ENCODE results near the gene ABHD17B. TPM values are rescaled to one million over a fixed set of nuclear protein-coding genes. Genes with fewer than 3 reads are reported as not detected.

Gene ABHD17B
- total and polyA plus RNA-seq, 2 donors: 23.3 to 53.1 TPM

GRCh38 chr9:71890042-71890679, 20.8 kb downstream of the ABHD17B start:
- peaks cover 0 to 4% of the 10 kb centered on the region in 2 donors for H3K36me3 ChIP-seq (ENCODE audit: control insufficient read depth in 2 of 2, insufficient read depth in 2 of 2, low read length in 1 of 2)
- no peaks in the 10 kb centered on the region for H3K27me3 ChIP-seq (ENCODE audit: control insufficient read depth in 2 of 2, insufficient read depth in 1 of 2, low read length in 1 of 2)
- H3K9me3 ChIP-seq (ENCODE audit: control insufficient read depth in 2 of 2, insufficient read depth in 1 of 2, low read length in 1 of 2): peaks cover 0 to 3% of the 10 kb centered on the region in 2 donors
- H3K27ac ChIP-seq (ENCODE audit: low read depth in 1 of 2, low read length in 1 of 2): no peak overlapping the region
- no peak for DNase-seq (ENCODE audit: low read depth in 6 of 9, low spot score in 9 of 9)
- 95% methylated on average over 3 of the region's 3 CpGs for WGBS
- H3K4me1 ChIP-seq (ENCODE audit: control insufficient read depth in 2 of 2, insufficient read depth in 2 of 2, low read length in 2 of 2): peaks cover 20 to 23% of the 10 kb centered on the region in 2 donors
- no peak overlapping the region for H3K4me3 ChIP-seq (ENCODE audit: low read length in 2 of 2)

GRCh38 chr9:71887362-71887761, 23.6 kb downstream of the ABHD17B start:
- 59% methylated on average over 1 of the region's 1 CpG for WGBS
- Histone ChIP-seq H3K4me1 (ENCODE audit: control insufficient read depth in 2 of 2, insufficient read depth in 2 of 2, low read length in 2 of 2) (peaks cover 4 to 13% of the 10 kb centered on the region in 2 donors), H3K27me3 (ENCODE audit: control insufficient read depth in 2 of 2, insufficient read depth in 1 of 2, low read length in 1 of 2) (no peaks in the 10 kb centered on the region)

GRCh38 chr9:71886541-71886940, 24.5 kb downstream of the ABHD17B start:
- DNase-seq (ENCODE audit: low read depth in 6 of 9, low spot score in 9 of 9): peak in 4 of 9 donors; percentile 63 to 83 (median 64)
- Histone ChIP-seq H3K27me3 (ENCODE audit: control insufficient read depth in 2 of 2, insufficient read depth in 1 of 2, low read length in 1 of 2) (no peaks in the 10 kb centered on the region), H3K27ac (ENCODE audit: low read depth in 1 of 2, low read length in 1 of 2) (peak overlapping the region; percentile 77 to 81), H3K9me3 (ENCODE audit: control insufficient read depth in 2 of 2, insufficient read depth in 1 of 2, low read length in 1 of 2) (peaks cover 0 to 9% of the 10 kb centered on the region in 2 donors), H3K4me1 (ENCODE audit: control insufficient read depth in 2 of 2, insufficient read depth in 2 of 2, low read length in 2 of 2) (peaks cover 4 to 10% of the 10 kb centered on the region in 2 donors), H3K36me3 (ENCODE audit: control insufficient read depth in 2 of 2, insufficient read depth in 2 of 2, low read length in 1 of 2) (peaks cover 0 to 6% of the 10 kb centered on the region in 2 donors), H3K4me3 (ENCODE audit: low read length in 2 of 2) (no peak overlapping the region)
- 57% methylated on average over 10 of the region's 10 CpGs for WGBS

More at GRCh38 chr9:71887362-71887761, 23.6 kb downstream of the ABHD17B start:
- H3K4me3 ChIP-seq (ENCODE audit: low read length in 2 of 2): no peak overlapping the region
- no peak for DNase-seq (ENCODE audit: low read depth in 6 of 9, low spot score in 9 of 9)
- peaks cover 0 to 7% of the 10 kb centered on the region in 2 donors for H3K9me3 ChIP-seq (ENCODE audit: control insufficient read depth in 2 of 2, insufficient read depth in 1 of 2, low read length in 1 of 2)
- peak overlapping the region; percentile 33 to 81 for H3K27ac ChIP-seq (ENCODE audit: low read depth in 1 of 2, low read length in 1 of 2)
- H3K36me3 ChIP-seq (ENCODE audit: control insufficient read depth in 2 of 2, insufficient read depth in 2 of 2, low read length in 1 of 2): peaks cover 0 to 6% of the 10 kb centered on the region in 2 donors

- H3K27me3 ChIP-seq (ENCODE audit: control insufficient read depth in 2 of 2, insufficient read depth in 1 of 2, low read length in 1 of 2): no peaks in the 10 kb centered on the region
- no peak overlapping the region for H3K4me3 ChIP-seq (ENCODE audit: low read length in 2 of 2)
- peaks cover 0 to 6% of the 10 kb centered on the region in 2 donors for H3K36me3 ChIP-seq (ENCODE audit: control insufficient read depth in 2 of 2, insufficient read depth in 2 of 2, low read length in 1 of 2)
- peaks cover 4 to 10% of the 10 kb centered on the region in 2 donors for H3K4me1 ChIP-seq (ENCODE audit: control insufficient read depth in 2 of 2, insufficient read depth in 2 of 2, low read length in 2 of 2)
- no peak for DNase-seq (ENCODE audit: low read depth in 6 of 9, low spot score in 9 of 9)
- peak overlapping the region; percentile 36 to 81 for H3K27ac ChIP-seq (ENCODE audit: low read depth in 1 of 2, low read length in 1 of 2)
- 96% methylated on average over 1 of the region's 1 CpG for WGBS
- peaks cover 0 to 12% of the 10 kb centered on the region in 2 donors for H3K9me3 ChIP-seq (ENCODE audit: control insufficient read depth in 2 of 2, insufficient read depth in 1 of 2, low read length in 1 of 2)
Observed at GRCh38 chr9:71886015-71886414, 25.0 kb downstream of the ABHD17B start.

- Histone ChIP-seq H3K4me1 (ENCODE audit: control insufficient read depth in 2 of 2, insufficient read depth in 2 of 2, low read length in 2 of 2) (peaks cover 4 to 10% of the 10 kb centered on the region in 2 donors), H3K27me3 (ENCODE audit: control insufficient read depth in 2 of 2, insufficient read depth in 1 of 2, low read length in 1 of 2) (no peaks in the 10 kb centered on the region), H3K9me3 (ENCODE audit: control insufficient read depth in 2 of 2, insufficient read depth in 1 of 2, low read length in 1 of 2) (peaks cover 0 to 12% of the 10 kb centered on the region in 2 donors), H3K27ac (ENCODE audit: low read depth in 1 of 2, low read length in 1 of 2) (no peak overlapping the region), H3K36me3 (ENCODE audit: control insufficient read depth in 2 of 2, insufficient read depth in 2 of 2, low read length in 1 of 2) (peaks cover 0 to 6% of the 10 kb centered on the region in 2 donors), H3K4me3 (ENCODE audit: low read length in 2 of 2) (no peak overlapping the region)
- 30% methylated on average over 2 of the region's 2 CpGs for WGBS
- no peak for DNase-seq (ENCODE audit: low read depth in 6 of 9, low spot score in 9 of 9)
Observed at GRCh38 chr9:71885467-71885866, 25.5 kb downstream of the ABHD17B start.

- no peak for DNase-seq (ENCODE audit: low read depth in 6 of 9, low spot score in 9 of 9)
- Histone ChIP-seq H3K4me1 (ENCODE audit: control insufficient read depth in 2 of 2, insufficient read depth in 2 of 2, low read length in 2 of 2) (peaks cover 4 to 10% of the 10 kb centered on the region in 2 donors), H3K4me3 (ENCODE audit: low read length in 2 of 2) (no peak overlapping the region), H3K27ac (ENCODE audit: low read depth in 1 of 2, low read length in 1 of 2) (no peak overlapping the region), H3K27me3 (ENCODE audit: control insufficient read depth in 2 of 2, insufficient read depth in 1 of 2, low read length in 1 of 2) (no peaks in the 10 kb centered on the region), H3K9me3 (ENCODE audit: control insufficient read depth in 2 of 2, insufficient read depth in 1 of 2, low read length in 1 of 2) (peaks cover 0 to 13% of the 10 kb centered on the region in 2 donors), H3K36me3 (ENCODE audit: control insufficient read depth in 2 of 2, insufficient read depth in 2 of 2, low read length in 1 of 2) (peaks cover 0 to 6% of the 10 kb centered on the region in 2 donors)
Observed at GRCh38 chr9:71884005-71884404, 27.0 kb downstream of the ABHD17B start.

- 97% methylated on average over 2 of the region's 2 CpGs for WGBS
- Histone ChIP-seq H3K36me3 (ENCODE audit: control insufficient read depth in 2 of 2, insufficient read depth in 2 of 2, low read length in 1 of 2) (peaks cover 3 to 13% of the 10 kb centered on the region in 2 donors), H3K27ac (ENCODE audit: low read depth in 1 of 2, low read length in 1 of 2) (no peak overlapping the region), H3K9me3 (ENCODE audit: control insufficient read depth in 2 of 2, insufficient read depth in 1 of 2, low read length in 1 of 2) (peaks cover 0 to 17% of the 10 kb centered on the region in 2 donors), H3K27me3 (ENCODE audit: control insufficient read depth in 2 of 2, insufficient read depth in 1 of 2, low read length in 1 of 2) (no peaks in the 10 kb centered on the region), H3K4me1 (ENCODE audit: control insufficient read depth in 2 of 2, insufficient read depth in 2 of 2, low read length in 2 of 2) (peaks cover 0 to 2% of the 10 kb centered on the region in 2 donors), H3K4me3 (ENCODE audit: low read length in 2 of 2) (no peak overlapping the region)
- DNase-seq (ENCODE audit: low read depth in 6 of 9, low spot score in 9 of 9): no peak
Observed at GRCh38 chr9:71879644-71880174, 31.3 kb downstream of the ABHD17B start.

GRCh38 chr9:71878327-71879274, 32.4 kb downstream of the ABHD17B start:
- DNase-seq (ENCODE audit: low read depth in 6 of 9, low spot score in 9 of 9): no peak

More at GRCh38 chr9:71878327-71879274, 32.4 kb downstream of the ABHD17B start:
- Histone ChIP-seq H3K4me3 (ENCODE audit: low read length in 2 of 2) (no peak overlapping the region), H3K27ac (ENCODE audit: low read depth in 1 of 2, low read length in 1 of 2) (no peak overlapping the region), H3K4me1 (ENCODE audit: control insufficient read depth in 2 of 2, insufficient read depth in 2 of 2, low read length in 2 of 2) (peaks cover 0 to 2% of the 10 kb centered on the region in 2 donors), H3K27me3 (ENCODE audit: control insufficient read depth in 2 of 2, insufficient read depth in 1 of 2, low read length in 1 of 2) (no peaks in the 10 kb centered on the region), H3K9me3 (ENCODE audit: control insufficient read depth in 2 of 2, insufficient read depth in 1 of 2, low read length in 1 of 2) (peaks cover 0 to 14% of the 10 kb centered on the region in 2 donors), H3K36me3 (ENCODE audit: control insufficient read depth in 2 of 2, insufficient read depth in 2 of 2, low read length in 1 of 2) (peaks cover 7 to 20% of the 10 kb centered on the region in 2 donors)
- WGBS: over 99% methylated on average over 4 of the region's 4 CpGs

Data from thymus (tissue), 11 donors.